SH-SY5Y (cell line): ENCODE data around the gene NDEL1.

ENCODE experiments used
- GATA2 ChIP-seq: IDR thresholded peaks from 2 replicates; pipeline ENCODE4 v1.6.1; 2011; ENCODE audit warnings: mild to moderate bottlenecking, low read depth, low read length
- GATA3 ChIP-seq: IDR thresholded peaks from 2 replicates; pipeline ENCODE4 v1.6.1; 2011; ENCODE audit warnings: low read depth, mild to moderate bottlenecking, low read length, moderate library complexity

NDEL1 gene

DNA sequence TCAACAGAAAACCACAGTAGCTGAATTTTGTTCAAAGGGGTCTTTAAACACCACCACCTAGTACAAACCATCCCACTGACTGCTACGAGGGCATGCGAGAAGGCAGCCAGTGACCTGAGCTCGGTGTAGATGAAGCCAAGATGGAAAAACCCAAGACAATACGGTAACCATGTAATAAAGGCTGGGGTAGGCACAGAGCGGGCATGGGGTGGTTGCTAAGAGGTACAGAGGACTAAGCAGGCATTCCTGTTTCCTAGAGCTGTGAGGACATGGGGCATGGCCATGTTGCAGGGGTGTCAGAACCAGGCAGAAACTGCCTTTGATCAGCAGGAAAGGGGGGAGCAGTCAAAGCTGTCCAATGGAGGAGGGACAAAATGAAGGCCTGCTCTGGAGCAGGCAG, 52.1 kb downstream of the NDEL1 start:
- TF ChIP-seq GATA2, result no peak

DNA sequence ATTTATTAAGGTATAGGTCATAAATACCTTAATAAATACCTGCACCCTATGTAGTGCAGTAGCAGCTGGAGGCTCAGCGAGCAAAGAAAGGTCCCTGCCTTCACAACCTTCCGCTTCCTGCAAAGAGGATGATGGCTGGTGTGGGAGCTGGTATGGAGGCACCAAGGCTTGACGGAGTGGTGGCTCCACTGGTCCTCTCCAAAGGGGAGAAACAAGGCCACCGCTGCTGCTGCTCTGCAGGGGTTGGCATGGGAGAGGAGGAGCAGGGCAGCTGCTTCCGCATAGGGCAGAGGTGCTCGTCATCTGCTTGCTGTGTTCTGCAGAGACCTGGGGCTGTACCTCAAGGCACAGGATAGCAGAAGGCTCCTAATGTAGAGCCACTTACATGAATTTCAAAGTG, 52.8 kb downstream of the NDEL1 start:
- TF ChIP-seq GATA3 (no peak), GATA2 (no peak)

DNA sequence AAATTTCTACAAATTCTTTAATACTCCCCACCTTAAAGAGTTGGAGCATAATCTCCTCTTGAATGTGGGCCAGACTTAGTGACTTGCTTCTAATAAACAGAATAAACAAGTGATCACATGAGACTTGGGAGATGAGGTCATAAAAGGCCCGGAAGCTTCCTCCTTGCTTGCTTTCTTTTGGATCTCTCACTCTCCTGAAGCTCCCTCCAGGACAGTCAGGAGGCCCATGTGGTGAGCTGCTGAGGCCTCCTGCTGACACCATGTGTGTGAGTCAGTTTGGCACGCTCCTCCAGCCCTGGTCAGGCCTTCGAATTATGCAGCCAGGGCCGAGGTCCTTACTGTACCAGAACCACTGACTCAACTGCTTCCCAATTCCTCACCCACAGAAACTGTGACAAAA, 53.2 kb downstream of the NDEL1 start:
- TF ChIP-seq GATA3 (no peak), GATA2 (no peak)

DNA sequence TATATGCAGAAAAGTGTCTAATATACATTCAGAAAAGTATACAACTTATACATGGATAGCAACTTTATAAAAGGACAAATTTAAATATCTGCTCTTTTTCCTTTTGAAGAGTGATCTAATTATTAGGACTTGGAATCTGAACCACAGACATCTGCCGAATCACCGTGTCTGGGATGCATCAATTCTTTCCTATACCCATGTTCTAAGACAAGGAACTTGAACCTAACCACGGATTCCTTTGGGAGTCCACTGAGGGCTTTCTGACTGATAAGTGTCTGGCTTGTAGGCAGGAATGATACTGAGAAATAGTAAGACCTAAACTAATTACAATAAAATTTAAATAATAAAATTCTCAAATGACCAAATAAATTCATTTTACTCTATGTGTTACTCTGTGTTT, 54.2 kb downstream of the NDEL1 start:
- TF ChIP-seq GATA2 (no peak), GATA3 (no peak)

DNA sequence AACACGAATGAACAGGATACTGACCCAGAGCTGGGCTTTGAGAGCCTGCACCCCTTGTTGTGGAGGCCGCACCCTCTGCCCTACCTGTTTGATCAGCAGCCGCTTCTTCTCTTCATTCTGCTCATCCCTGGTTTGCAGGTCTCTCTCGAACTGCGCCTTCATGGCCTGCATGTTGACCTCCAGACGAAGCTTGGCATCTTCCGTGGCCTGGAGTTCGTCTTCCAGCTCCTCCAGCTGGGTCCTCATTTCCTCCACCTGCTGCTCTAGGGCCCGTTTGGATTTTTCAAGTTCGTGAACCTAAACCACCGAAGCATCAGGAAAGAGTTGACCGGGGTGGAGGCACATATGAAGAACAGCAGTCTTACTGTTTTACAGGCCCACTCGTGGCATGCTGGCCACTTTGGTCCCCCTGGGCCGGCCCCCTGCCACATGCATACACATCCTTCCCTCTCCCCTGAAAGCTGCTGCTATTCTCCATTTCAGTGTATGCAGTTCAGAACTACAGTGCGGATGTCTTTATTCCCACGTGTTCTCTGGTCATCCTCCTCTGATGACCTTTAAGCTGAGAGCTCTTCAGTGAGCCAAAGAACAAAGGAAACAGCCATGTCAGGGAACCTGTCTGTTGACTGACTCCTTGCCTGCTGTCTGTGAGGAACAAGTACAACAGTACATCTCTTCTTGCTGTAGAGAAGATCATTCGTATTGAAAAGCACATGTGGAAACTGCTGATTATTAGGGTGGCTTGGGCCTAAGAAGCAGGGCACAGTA, 54.8 kb downstream of the NDEL1 start:
- TF ChIP-seq GATA3 (no peak), GATA2 (no peak)

DNA sequence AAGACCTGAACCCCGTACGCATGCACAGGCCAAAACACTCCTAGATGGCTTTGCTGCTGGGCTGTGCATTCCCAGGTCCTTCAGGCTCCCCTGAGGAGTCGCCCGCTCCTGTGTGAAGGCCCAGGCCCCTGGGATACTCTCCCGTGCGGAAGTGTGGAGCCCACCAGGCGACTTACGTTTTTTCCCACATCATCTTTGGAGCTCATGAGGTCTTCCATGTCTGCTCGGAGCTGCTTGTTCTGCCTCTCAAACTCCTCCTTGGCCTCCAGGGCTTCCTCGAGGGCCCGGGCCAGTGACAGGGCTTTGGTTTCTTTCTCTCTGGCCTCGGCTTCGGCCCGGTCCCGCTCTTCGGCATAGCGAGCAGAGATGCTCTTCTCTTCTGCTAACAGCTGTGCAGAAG, 56.4 kb downstream of the NDEL1 start:
- no peak for TF ChIP-seq GATA2
- TF ChIP-seq GATA3, result no peak

DNA sequence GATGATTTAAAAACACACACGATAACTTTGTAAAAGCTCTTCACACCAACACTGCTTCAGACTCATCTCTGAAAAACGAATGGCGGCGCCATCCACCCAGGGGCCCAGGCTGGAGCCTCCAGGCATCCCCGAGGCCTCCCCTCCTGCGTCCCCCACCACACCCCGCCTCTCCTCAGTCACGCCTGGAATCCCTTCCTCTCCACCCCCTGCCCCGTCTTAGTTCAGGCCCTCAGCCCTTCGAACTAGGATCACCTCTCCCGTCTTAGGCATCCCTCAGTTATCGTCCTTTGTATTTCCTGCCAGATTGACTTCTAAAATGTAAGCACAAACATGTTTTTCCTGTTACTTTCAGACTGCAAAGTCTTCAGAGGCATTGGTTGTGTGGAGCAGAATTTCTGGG, 58.3 kb downstream of the NDEL1 start:
- TF ChIP-seq GATA3 (no peak), GATA2 (no peak)

DNA sequence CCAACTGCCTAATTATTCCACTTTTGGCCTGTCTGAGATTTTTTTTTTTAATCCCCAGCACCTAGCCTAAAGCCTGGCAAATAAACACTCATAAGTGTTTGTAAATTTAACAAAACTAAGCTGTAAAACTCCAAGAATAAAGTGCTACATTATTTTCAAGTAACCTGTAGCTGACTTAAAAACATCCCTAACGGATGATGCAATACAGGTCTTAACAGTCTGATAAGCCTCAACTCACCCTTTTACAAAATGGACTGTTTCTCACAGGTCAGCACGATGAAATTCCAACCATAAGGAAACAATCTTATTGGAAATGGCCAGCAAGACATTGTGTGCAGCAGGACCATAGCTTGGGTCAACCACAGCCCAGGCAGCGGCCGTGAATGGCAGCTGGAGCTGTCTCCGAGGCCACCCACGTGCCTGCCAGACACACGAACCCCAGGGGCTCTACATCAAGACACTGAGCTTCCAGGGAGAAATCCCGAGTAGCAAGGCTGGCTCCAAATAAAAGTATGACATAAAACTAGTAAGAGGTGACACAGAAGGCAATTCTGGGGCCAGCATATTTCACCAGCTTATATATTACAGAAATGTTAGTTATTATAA, 58.9 kb downstream of the NDEL1 start:
- TF ChIP-seq GATA2 (no peak), GATA3 (no peak)

DNA sequence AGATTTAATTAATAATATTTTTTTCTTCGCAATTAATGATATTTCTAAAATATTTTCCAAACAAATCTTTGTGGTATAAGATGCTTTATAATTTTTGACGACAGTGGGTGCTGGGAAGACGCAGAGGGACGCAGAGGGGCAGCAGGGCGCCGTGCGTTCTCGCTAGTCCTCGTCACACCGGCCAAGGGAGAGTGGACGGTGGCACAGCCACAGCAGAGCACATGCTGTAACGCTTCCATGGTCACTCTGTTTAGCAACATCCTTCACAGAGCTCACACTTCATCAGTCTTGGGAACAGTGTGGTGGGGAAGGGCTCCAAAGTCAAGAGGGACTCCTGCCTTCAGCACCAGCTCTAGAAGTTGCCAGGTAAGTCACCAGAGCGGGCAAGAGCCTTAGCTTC, 60.4 kb downstream of the NDEL1 start:
- TF ChIP-seq GATA2, result no peak
- no peak for TF ChIP-seq GATA3

DNA sequence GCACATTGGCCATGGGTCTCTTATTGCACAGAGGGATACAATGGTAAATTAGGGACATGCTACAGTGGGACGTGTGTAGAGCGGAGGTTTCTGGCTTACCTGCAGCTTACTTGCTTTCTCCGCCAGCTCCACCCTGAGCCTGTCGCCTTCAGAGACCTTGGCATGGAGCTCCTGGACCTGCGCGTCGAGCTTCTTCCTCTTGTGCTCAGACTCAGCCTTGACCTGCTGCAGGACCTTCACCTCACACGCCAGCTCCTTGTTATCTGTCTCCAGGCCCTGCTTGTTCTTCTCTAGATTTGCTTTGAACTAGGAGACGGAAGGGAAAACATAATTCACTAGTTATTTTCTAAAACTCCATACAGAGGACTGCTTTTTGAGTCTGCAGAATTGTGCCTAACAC, 63.5 kb downstream of the NDEL1 start:
- no peak for TF ChIP-seq GATA2
- TF ChIP-seq GATA3, result no peak

DNA sequence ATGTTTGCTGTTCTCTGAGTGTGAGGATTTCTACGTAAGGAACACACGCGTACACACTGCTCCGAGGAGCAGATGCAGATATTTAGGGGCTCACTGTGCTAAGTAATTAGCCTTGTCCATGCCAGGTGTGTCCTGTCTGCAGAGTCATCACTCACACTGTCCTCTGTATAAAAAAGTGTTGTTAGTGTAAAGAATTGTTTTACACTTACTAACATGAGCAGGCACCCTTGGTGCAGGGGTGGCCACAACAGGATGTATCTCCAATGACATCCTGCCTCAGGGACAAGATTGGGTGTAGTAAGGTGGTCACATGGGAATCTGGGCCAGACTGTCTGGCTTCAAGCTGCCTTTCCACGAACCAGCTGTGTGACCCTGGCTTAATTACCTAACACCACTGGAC, 63.9 kb downstream of the NDEL1 start:
- no peak for TF ChIP-seq GATA3
- TF ChIP-seq GATA2, result no peak

DNA sequence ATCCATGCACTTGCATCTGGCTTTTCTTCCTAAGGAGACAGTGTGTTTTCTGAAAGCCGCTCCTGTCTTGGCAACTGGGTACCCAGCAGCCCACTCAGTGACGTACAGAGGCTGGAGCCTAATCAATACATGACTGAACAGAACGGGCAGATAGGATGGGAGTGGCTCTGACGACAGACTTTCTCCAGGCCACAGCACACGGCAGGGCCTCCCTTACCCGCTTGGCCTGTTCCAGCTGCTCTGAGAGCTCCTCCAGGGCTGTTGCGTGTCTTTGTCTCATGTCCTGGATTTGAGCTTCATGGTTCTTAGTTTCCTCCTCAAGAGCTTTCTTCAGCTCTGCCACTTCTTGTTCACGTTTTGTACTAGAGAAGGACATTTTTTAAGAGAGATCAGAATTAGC, 64.9 kb downstream of the NDEL1 start:
- no peak for TF ChIP-seq GATA2
- no peak for TF ChIP-seq GATA3

DNA sequence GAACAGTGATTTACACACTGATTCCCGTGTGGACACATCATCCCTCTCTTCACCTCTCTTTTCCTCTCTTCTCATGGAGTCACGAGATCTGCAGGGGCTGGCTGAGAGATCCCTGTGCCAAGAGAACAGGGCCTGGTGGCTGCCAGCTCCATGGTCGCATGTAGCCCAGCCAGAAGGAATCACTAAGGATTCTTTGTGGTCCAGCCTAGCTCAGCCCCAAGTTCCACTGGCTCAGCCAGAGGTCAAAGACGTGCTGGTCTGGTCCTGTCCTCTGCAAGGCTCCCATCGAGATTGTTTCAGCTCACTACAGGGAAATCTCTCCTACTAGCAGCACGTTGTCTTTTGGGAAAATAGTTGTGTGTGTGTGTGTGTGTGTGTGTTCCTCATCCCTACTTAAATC, 66.4 kb downstream of the NDEL1 start:
- TF ChIP-seq GATA2, result no peak
- TF ChIP-seq GATA3, result no peak

DNA sequence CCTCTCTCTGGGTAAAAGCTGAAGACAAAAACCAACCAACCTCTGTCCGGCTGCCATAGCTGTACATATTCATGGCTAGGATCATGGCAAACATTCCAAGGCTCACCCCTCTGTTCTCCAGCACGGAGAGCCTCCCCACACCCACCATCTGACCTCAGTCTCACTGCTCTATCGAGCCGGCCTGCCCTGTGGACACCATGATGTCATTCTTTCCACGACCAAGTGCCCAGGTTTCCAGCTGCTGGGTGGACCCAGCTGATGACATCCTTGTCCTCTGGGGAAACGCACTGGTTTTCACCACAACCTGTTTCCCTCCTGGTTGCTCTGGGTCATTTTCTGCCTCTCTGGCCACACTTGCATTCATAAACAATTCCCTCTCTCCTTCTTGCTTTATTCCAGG, 67.7 kb downstream of the NDEL1 start:
- TF ChIP-seq GATA3 (no peak), GATA2 (no peak)

DNA sequence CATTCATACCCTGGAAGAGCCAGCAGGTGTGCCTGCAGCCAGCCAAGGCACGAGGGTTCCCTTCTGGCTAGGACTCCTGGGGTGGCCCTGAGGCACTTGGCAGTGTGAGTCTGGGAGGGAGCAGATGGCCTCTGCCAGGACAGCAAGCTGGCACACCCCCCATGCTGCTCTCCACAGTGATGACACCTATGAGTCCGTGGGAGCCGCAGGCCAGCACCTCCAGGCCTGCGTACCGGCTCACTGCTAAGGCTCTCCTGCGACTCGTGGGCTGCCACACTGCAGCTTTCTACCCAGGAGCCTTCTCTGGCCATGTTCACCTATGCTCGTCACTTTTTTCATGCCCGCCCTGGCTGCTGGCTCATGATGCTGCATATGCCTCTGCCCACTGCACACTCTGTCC, 68.1 kb downstream of the NDEL1 start:
- TF ChIP-seq GATA3, result no peak
- TF ChIP-seq GATA2, result no peak

DNA sequence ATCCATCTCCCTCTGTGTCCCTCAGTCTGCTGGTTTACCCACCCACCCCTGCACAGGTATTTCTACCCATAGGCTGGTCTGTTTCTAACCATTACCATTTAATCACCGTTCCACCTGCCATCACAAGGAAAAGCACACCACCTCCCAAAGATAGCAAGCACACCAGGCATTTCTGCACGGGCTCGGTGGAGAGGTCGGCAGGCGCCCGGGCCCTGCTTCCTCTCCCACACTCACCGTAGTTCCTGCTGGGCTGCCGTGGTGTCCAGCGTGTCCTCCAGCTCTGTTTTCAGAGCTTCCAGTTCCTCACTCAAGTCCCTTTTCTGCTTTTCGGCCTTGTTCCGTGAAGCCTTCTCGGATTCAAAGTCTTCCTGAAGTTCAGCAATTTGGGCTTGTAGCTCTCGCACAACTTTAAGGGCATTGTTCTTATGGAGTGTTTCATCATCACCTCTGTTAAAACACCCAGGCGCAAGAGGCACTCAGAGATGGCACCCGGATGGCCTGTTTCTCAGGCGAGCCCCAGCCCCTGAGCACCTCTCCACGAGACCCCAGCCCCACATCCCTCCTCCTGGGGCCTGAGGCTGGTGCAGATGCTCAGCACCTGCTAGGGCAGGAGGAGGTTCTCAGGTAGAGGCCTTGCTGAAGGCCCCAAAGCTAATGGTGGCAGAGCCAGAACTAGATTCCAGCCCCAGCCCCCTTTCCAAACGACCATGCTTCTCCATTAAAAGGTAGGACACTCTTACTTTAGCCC, 69.0 kb downstream of the NDEL1 start:
- TF ChIP-seq GATA2 (no peak), GATA3 (no peak)
